Epithelial cell of proximal tubule (primary cell): ENCODE data around the gene AVPR2. TPM values are rescaled to one million over a fixed set of nuclear protein-coding genes. Genes with fewer than 3 reads are reported as not detected.

ENCODE experiments used
- DNase-seq: peaks from one replicate; pipeline ENCODE4 v3.0.0-alpha.2; 2011; ENCODE audit warnings: low read depth
- H3K4me3 ChIP-seq: 2 replicates; pipeline ENCODE4 v1.5.1; 2011; ENCODE audit warnings: low read depth, mild to moderate bottlenecking, low read length
- CTCF ChIP-seq: conservative IDR thresholded peaks from 2 replicates; pipeline ENCODE4 v1.5.1; 2012; ENCODE audit warnings: low read depth, mild to moderate bottlenecking, low read length
- total RNA-seq: library from RNA; depleted of rRNA; stranded (reverse); fragments of >200 nt; gene quantifications from 2 replicates; pipeline ENCODE4 v1.2.3, GENCODE V29; 2015

Gene AVPR2
- total RNA-seq, 1 donor from 2014 or later = 1.4 TPM

- no peak for TF ChIP-seq CTCF
- DNase-seq = no peak
- no peak overlapping the region for H3K4me3 ChIP-seq
Measured at GRCh38 chrX:153881281-153881680, 23.2 kb upstream of the AVPR2 start.

- H3K4me3 ChIP-seq = no peak overlapping the region
- no peak for TF ChIP-seq CTCF
- DNase-seq = no peak
Measured at GRCh38 chrX:153882086-153882498, 22.4 kb upstream of the AVPR2 start.

GRCh38 chrX:153882557-153882956 lies 21.9 kb upstream of the AVPR2 start:
- TF ChIP-seq CTCF = no peak
- H3K4me3 ChIP-seq = no peak overlapping the region
- no peak for DNase-seq

- H3K4me3 ChIP-seq = no peak overlapping the region
- no peak for DNase-seq
- no peak for TF ChIP-seq CTCF
Measured at GRCh38 chrX:153883163-153883843, 21.2 kb upstream of the AVPR2 start.

- TF ChIP-seq CTCF = no peak
Measured at GRCh38 chrX:153884136-153884535, 20.3 kb upstream of the AVPR2 start.

GRCh38 chrX:153884590-153884989 lies 19.9 kb upstream of the AVPR2 start:
- H3K4me3 ChIP-seq = no peak overlapping the region
- DNase-seq = no peak
- peak; percentile 42 for TF ChIP-seq CTCF

More at GRCh38 chrX:153884136-153884535, 20.3 kb upstream of the AVPR2 start:
- no peak for DNase-seq
- H3K4me3 ChIP-seq = no peak overlapping the region

GRCh38 chrX:153885208-153885787 lies 19.2 kb upstream of the AVPR2 start:
- peak overlapping the region; percentile 37 for H3K4me3 ChIP-seq
- DNase-seq = no peak
- no peak for TF ChIP-seq CTCF
